ENCODE measurements around the gene GLS2.
"Not testable (repeated sequence)": the region's sequence is repeated elsewhere in the genome, so short reads cannot be mapped to it uniquely, and the experiment has no call there.

GRCh38 chr12:56494481-56494880 is 6.5 kb upstream of the GLS2 start:
- not testable (repeated sequence) for TF ChIP-seq POLR2AphosphoS5 (IDR thresholded peaks at IDR 0.05; ENCODE audit: low read depth); CTCF (IDR thresholded peaks at IDR 0.05; ENCODE audit: insufficient read depth, low read length); REST (IDR thresholded peaks at IDR 0.05; ENCODE audit: insufficient replicate concordance, low read depth); GABPA (IDR thresholded peaks at IDR 0.05; ENCODE audit: low read depth); SPI1 (IDR thresholded peaks at IDR 0.05; ENCODE audit: borderline replicate concordance, low read depth)

Data from HL-60 (cell line).